Measurements from ENCODE around the gene UBQLN4. TPM values are rescaled to one million over a fixed set of nuclear protein-coding genes. Genes with fewer than 3 reads are reported as not detected.

UBQLN4 gene
- total and polyA plus RNA-seq, 5 experiments from 2014 or later, result 6.9 to 34.8 (median 9.7) TPM

DNA sequence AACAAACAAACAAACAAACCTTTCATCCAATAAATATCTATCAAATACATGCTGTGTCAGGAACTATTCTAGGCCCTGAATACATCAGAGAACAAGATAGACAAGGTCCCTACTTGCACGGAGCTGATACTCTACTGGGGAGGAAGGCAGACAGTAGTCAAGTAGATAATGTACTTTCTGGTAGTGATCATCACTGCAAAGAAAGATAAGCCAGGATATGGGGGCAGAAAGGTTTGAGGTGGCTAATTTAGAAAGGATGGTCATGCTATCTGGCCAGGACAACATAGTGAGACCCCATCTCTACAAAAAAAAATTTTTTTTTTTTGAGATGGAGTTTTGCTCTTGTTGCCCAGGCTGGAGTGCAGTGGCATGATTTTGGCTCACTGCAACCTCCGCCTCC is 38.0 kb upstream of the UBQLN4 start:
- POLR2A ChIA-PET, result interaction anchor here (3.2 kb wide), 1 partner anchor 37 kb away, joined by 23 read pairs; no protein-coding TSS in a partner anchor

DNA sequence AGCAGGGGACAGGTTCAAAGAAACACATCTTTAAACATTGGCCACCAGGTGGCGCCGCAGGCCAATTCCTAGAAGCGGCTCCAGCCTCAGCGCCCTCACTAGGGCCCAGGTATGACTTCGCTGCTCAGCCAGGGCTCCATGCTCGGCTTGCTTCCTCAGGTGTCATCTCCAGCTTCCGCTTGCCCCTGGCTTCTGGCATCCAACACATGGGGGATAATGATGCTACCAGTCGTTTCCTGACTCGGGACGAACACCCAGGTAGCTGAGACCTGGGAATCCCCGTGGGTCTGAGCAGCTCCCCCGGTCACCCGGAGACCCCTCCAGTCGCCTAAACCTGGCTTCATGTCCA is 37.2 kb upstream of the UBQLN4 start:
- DNase-seq, result peak; percentile 78 to 92 (median 84)
- H3K9me3 Mint-ChIP-seq, result no peaks in the 10 kb centered on the region
- peaks cover 4 to 12% (median 10%) of the 10 kb centered on the region in 4 donors for H3K4me1 Mint-ChIP-seq
- peak overlapping the region in 5 of 10 donors; percentile 26 to 86 (median 66) for H3K27ac Mint-ChIP-seq
- H3K36me3 Mint-ChIP-seq, result no peaks in the 10 kb centered on the region
- peak; percentile 98 to 99 for ATAC-seq
- peaks cover 9 to 48% (median 21%) of the 10 kb centered on the region in 5 donors for H3K27me3 Mint-ChIP-seq
- POLR2A ChIA-PET, result interaction anchor here (3.2 kb wide), 1 partner anchor 38 kb away, joined by 23 read pairs; no protein-coding TSS in a partner anchor
- H3K4me3 Mint-ChIP-seq, result no peak overlapping the region

More for the DNA sequence above, 38.0 kb upstream of the UBQLN4 start:
- peaks cover 5 to 40% (median 16%) of the 10 kb centered on the region in 5 donors for H3K27me3 Mint-ChIP-seq
- no peaks in the 10 kb centered on the region for H3K36me3 Mint-ChIP-seq
- DNase-seq (no peak), ATAC-seq (no peak)
- H3K4me1 Mint-ChIP-seq, result peaks cover 11 to 19% (median 18%) of the 10 kb centered on the region in 4 donors
- H3K4me3 Mint-ChIP-seq, result no peak overlapping the region
- H3K27ac Mint-ChIP-seq, result no peak overlapping the region
- H3K9me3 Mint-ChIP-seq, result no peaks in the 10 kb centered on the region

DNA sequence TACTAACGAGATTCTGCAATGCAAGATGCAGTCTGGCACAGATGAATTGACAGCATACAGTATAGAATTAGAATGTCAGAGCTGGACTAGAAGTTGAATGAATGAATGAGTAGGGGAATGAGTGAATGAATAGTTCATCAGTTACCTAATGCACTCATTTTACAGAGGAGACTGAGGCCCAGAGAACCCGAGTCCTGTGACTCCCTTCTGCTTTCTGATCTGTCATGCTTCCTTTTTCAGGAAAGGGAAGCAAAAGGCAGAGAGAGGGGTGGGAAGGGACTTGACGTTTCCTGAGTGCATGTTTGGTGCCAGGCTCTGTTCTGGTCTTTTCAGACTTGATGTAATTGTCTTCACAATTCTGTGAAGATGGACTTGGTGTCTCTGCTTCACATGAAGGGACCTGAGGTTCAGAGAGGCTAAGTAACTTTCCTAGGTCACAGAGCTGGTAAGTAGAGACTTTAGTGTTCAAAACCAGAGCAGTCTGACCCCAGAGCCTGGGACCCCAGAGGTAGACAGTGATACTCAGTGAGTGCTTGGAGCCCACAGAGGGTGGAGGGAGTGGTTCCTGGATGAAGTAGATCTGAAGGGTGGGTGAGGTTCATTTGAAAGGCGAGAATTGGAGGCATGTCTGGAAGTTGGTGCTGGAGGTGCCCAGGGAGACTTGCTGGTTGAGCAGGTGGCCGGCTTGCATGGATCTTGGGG is 36.7 kb upstream of the UBQLN4 start:
- Mint-ChIP-seq H3K4me3 (no peak overlapping the region), H3K9me3 (no peaks in the 10 kb centered on the region), H3K27ac (peak overlapping the region in 3 of 10 donors; percentile 26 to 86 (median 75)), H3K27me3 (peaks cover 11 to 53% (median 24%) of the 10 kb centered on the region in 5 donors), H3K36me3 (no peaks in the 10 kb centered on the region), H3K4me1 (peaks cover 4 to 9% (median 7%) of the 10 kb centered on the region in 4 donors)
- ATAC-seq (peak; percentile 44 to 54), DNase-seq (no peak)
- POLR2A ChIA-PET, result interaction anchor here (0.6 to 3.2 kb wide), 2 partner anchors 39 to 58 kb away, joined by 4 to 23 read pairs; no protein-coding TSS in a partner anchor

DNA sequence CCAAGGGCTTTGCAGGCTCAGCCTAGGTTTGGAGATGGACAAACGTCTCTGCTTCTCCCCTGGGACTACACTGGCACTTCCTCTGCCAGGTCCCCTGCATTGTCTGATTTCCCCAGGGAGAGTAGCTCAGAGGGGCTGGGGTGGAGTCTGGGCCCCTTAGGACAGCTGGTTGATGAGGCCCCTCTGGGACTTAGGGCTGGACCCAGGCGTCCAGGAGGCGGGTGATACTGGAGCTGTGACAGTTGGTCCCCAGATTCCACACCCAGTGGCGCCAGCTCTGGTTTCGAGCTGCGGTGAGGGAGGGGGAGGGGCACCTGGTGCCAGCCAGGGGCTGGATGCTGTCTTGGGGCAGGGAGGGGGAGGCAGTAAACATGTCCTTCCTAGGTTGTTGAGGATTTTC is 36.1 kb upstream of the UBQLN4 start:
- no peaks in the 10 kb centered on the region for H3K36me3 Mint-ChIP-seq
- DNase-seq (no peak), ATAC-seq (no peak)
- H3K27me3 Mint-ChIP-seq, result peaks cover 12 to 58% (median 28%) of the 10 kb centered on the region in 5 donors
- POLR2A ChIA-PET, result interaction anchor here (0.6 to 3.2 kb wide), 3 partner anchors 37 to 59 kb away, joined by 4 to 23 read pairs (median 6); no protein-coding TSS in a partner anchor
- peaks cover 4 to 7% (median 6%) of the 10 kb centered on the region in 4 donors for H3K4me1 Mint-ChIP-seq
- H3K9me3 Mint-ChIP-seq, result no peaks in the 10 kb centered on the region
- peak overlapping the region in 1 of 10 donors; percentile 1 for H3K4me3 Mint-ChIP-seq
- H3K27ac Mint-ChIP-seq, result no peak overlapping the region

DNA sequence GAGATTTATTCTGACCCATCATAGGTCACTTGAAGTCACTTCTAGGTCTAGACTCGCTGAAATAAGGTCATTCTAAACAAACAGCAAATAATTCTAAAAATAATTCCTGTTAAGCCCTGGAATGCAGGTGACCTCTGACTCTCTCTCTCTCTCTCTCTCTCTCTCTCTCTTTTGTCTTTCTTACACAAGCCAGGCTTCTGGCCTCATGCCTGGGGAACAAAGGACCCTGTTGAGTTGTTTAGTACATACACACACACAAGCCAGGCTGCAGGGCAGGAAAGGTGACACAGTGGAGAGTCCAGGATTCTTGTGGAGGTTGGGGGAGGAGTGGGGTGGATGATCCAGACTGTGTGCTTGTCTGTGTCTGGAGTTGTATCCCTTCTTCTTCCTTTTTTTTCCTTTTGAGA is 32.7 kb upstream of the UBQLN4 start:
- H3K36me3 Mint-ChIP-seq, result no peaks in the 10 kb centered on the region
- H3K27ac Mint-ChIP-seq, result no peak overlapping the region
- POLR2A ChIA-PET, result no interaction called here
- H3K27me3 Mint-ChIP-seq, result peaks cover 18 to 60% (median 32%) of the 10 kb centered on the region in 5 donors
- peak overlapping the region in 1 of 10 donors; percentile 4 for H3K4me3 Mint-ChIP-seq
- peaks cover 6 to 20% (median 10%) of the 10 kb centered on the region in 4 donors for H3K4me1 Mint-ChIP-seq
- DNase-seq (no peak), ATAC-seq (no peak)
- no peaks in the 10 kb centered on the region for H3K9me3 Mint-ChIP-seq

DNA sequence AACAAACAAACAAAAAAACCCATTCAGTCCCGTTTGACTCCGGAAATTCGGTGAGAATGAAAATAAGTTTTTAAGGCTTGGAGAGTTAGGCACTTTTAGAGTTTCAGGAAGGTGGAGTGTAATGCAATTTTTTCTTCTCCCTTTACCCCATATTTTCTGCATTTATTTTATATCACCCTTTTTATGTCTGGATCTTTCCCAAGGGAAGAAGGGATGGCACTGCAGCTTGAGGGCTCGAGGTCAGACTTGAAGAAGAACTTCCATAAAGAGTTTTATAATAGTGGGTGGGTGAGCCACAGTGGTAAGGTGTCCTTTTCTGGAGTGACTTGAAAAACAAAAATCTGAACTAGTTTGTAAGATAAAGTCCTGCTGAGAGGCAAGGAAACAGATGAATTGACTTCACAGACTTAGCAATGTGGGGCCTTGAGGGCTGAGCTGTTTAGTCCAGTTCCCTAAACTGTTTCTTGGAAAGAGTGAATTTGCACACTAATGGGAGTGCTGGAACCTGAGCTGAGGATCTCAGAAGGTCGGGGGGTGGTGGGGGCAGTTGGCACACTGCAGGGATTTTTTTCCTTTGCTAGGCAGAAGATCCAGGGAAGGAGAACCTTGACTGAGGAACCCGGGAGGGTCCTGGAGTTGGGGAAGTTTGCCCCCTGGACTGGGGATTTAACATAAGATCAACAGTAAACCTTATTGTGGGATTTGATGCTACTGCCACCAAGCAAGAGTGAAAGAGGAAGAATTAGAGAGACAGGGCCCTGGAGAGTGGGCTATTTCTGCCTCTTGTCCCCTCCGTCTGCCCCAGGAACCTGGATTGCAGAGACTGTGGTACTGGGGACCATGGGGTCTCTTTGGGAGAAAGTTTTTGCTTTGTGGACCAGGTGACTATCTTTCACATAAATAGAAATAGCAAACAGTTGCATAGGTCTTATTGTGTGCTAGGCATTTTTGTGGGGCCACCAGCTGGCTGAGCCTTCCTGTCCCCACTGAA is 30.5 kb upstream of the UBQLN4 start:
- H3K27ac Mint-ChIP-seq, result no peak overlapping the region
- peak overlapping the region; percentile 68 to 91 (median 82) for H3K4me3 Mint-ChIP-seq

DNA sequence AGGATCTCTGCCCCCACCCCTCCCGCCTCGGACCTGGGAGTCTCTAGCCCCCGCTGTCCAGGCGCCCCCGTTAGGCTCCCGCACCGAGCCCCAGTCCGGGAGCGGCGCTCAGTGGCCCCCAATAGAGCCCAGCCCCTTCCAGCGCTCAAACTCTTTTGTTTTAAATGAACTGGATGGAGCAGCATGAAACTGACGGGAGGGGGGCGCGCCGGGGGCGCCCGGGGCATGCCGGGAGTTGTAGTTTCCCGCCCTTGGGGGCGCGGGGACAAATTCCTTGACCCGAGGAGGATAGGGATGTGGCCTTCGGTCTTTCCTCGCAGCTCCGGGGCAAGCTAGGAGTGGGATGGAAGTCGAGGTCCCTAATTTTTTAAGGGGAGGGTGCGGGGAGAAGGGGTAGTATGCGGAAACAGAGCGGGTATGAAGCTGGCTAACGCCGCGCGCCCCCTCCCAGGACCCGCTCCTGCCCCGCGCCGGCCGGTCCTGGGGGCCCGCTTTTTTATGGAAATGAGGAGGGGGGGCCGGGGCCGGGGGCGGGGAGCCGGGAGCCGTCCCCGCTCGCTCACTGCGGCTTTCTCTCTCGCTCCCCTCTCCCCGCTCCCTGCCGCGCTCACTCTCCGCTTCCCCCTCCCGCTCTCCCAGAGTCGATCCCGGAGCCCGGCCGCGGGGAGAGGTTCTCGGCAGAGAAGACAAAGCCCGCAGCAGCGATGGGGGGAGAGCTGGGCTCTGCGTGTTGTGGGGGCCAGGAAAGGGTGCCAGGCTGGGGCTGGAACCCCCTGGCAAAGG is 28.9 kb upstream of the UBQLN4 start, which contains the start of gene MEX3A:
TSS of gene MEX3A (minus strand) at position 157 of the 783 bp plus-strand sequence. CDS start 467 bp downstream, outside the sequence.
- peak within 1 kb of the TSS in 4 of 10 donors; percentile 53 to 86 (median 78) for H3K27ac Mint-ChIP-seq
- H3K36me3 Mint-ChIP-seq, result no peaks in the 10 kb centered on the region
- H3K4me3 Mint-ChIP-seq, result peak within 1 kb of the TSS; percentile 80 to 93 (median 86)
- DNase-seq (peak; percentile 42 to 71 (median 61)), ATAC-seq (peak; percentile 89 to 91)
- peaks cover 0 to 15% (median 6%) of the 10 kb centered on the region in 4 donors for H3K4me1 Mint-ChIP-seq
- H3K9me3 Mint-ChIP-seq, result no peaks in the 10 kb centered on the region
- peaks cover 15 to 37% (median 29%) of the 10 kb centered on the region in 5 donors for H3K27me3 Mint-ChIP-seq
- POLR2A ChIA-PET, result interaction anchor here (0.5 to 1.2 kb wide), 4 partner anchors 16 to 200 kb away, joined by 3 to 5 read pairs (median 4); partner anchors contain the start of gene SMG5

More for the DNA sequence above, 30.5 kb upstream of the UBQLN4 start:
- DNase-seq (no peak), ATAC-seq (no peak)
- Mint-ChIP-seq H3K27me3 (peaks cover 15 to 40% (median 27%) of the 10 kb centered on the region in 5 donors), H3K4me1 (peaks cover 0 to 15% (median 6%) of the 10 kb centered on the region in 4 donors), H3K9me3 (no peaks in the 10 kb centered on the region), H3K36me3 (no peaks in the 10 kb centered on the region)
- POLR2A ChIA-PET, result interaction anchor here (0.7 to 1.2 kb wide), 3 partner anchors 14 to 199 kb away, joined by 3 to 5 read pairs (median 4); partner anchors contain the start of gene SMG5

DNA sequence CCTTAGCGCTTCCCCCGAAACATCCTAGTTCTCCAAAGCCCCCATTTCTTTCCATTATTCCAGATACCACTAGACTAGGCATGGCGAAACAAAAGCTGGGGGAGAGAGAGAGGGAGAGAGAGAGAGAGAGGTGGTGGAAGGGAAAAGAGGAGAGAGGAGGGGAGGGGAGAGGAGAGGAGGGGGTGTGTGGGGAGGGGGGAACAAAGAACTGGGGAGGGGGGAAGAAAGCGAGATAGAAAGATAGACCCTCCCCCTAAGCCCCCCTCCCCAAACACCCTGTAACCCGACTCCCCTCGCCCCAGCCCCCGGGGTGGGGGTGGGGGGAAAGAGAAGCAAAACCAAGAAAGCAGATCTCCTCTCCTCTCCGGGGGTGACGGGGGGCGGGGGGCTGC is 28.3 kb upstream of the UBQLN4 start:
- Mint-ChIP-seq H3K27me3 (peaks cover 13 to 31% (median 25%) of the 10 kb centered on the region in 5 donors), H3K27ac (peak overlapping the region in 1 of 10 donors; percentile 38), H3K4me3 (peak overlapping the region; percentile 71 to 93 (median 86)), H3K9me3 (no peaks in the 10 kb centered on the region), H3K4me1 (peaks cover 0 to 15% (median 6%) of the 10 kb centered on the region in 4 donors), H3K36me3 (no peaks in the 10 kb centered on the region)
- POLR2A ChIA-PET, result interaction anchor here (0.5 to 1.2 kb wide), 2 partner anchors 21 to 97 kb away, joined by 3 to 4 read pairs; no protein-coding TSS in a partner anchor
- ATAC-seq, result no peak
- no peak for DNase-seq

DNA sequence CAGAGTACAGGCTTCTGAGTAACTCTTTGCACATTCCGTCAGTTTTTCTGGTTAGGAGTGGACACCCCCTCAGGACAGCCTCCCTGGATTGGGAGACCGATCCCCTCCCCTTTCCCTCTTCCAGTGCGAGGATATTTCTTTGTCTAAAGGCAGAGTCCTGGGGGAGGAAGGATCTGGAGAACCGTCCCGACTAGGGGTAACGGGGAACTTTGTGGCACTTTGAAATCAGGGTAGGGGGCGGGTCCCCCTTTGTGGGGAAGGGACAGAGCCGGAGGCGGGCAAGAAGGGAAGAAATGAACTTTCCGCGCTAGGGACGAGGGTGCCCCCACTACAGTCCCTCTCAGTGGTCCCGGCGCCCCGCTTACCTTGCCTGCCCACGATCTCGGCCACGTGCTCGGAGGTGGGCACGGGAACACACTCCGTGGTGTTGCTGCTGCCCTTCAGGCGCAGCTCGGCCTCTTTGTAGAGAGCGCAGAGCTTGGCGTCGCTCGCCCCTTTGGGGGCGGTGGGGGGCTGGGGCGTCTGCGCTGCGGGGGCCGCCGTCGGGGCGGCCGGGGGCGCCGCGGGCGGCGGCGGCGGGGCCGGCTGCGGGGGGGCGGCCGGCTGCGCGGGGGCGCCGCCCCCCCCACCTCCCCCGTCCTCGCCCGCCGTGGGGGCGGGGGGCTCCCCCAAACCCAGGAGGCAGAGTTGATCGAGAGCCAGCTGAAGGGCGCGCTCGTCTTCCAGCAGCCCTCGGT is 27.8 kb upstream of the UBQLN4 start:
- H3K9me3 Mint-ChIP-seq, result no peaks in the 10 kb centered on the region
- H3K4me1 Mint-ChIP-seq, result peaks cover 0 to 15% (median 6%) of the 10 kb centered on the region in 4 donors
- ATAC-seq (peak; percentile 26 to 35), DNase-seq (no peak)
- H3K27ac Mint-ChIP-seq, result peak overlapping the region in 2 of 10 donors; percentile 13 to 77
- no peaks in the 10 kb centered on the region for H3K36me3 Mint-ChIP-seq
- POLR2A ChIA-PET, result no interaction called here
- peaks cover 11 to 26% (median 23%) of the 10 kb centered on the region in 5 donors for H3K27me3 Mint-ChIP-seq
- H3K4me3 Mint-ChIP-seq, result peak overlapping the region; percentile 71 to 93 (median 84)

DNA sequence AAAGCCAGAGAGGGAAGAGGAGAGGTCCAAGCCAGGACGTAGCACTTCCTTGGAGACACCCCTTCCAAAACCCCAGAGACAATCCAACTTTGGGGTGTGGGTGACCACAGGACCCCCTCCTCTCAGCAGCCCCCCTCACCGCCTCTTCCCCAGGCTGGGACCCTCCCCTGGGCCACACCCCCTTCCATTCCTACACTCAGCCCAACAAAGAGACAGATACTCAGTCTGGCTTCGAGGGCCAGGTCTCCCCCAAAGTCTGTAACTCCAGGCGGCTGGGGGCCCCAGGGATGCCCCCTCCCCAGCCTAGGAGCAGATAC is 27.2 kb upstream of the UBQLN4 start:
- Mint-ChIP-seq H3K36me3 (no peaks in the 10 kb centered on the region), H3K4me1 (peaks cover 0 to 15% (median 6%) of the 10 kb centered on the region in 4 donors), H3K9me3 (no peaks in the 10 kb centered on the region), H3K27me3 (peaks cover 8 to 21% (median 19%) of the 10 kb centered on the region in 5 donors), H3K4me3 (peak overlapping the region in 9 of 10 donors; percentile 52 to 85 (median 69)), H3K27ac (peak overlapping the region in 2 of 10 donors; percentile 46 to 77)
- no peak for DNase-seq
- POLR2A ChIA-PET, result no interaction called here
- ATAC-seq, result no peak
